HepG2 (cell line): Measurements from ENCODE around the gene ALDH18A1. TPM values are rescaled to one million over a fixed set of nuclear protein-coding genes. Genes with fewer than 3 reads are reported as not detected.
A peak's percentile ranks its signal among the peaks of the same experiment; 100 is the strongest.

ENCODE experiments used
- ATAC-seq: fragments of 200-7000 bp; cut with Tn5 transposase; 3 replicates; pipeline ENCODE4 v1.9.1; 2020; ENCODE audit warnings: mild to moderate bottlenecking, moderate library complexity
- BruUV-seq: library from RNA; stranded (reverse); fragments of 400-500 nt; replicated peaks from 2 replicates; lab custom pipeline; 2021; lab: Mats Ljungman, UMichigan
- CTCF ChIA-PET: fragments of 300-600 bp; formaldehyde crosslinking; extraction: SDS; loops from one replicate; lab custom pipeline; 2021; ENCODE audit warnings: low total read pairs, inconsistent platforms, low intra/inter-chr PET ratio; lab: Yijun Ruan, JAX
- POLR2A ChIA-PET: fragments of 350-600 bp; sonication (Branson Sonifier 250); formaldehyde crosslinking; loops from one replicate; lab custom pipeline; 2020; ENCODE audit warnings: antibody characterized with exemption, inconsistent platforms; lab: Yijun Ruan, JAX
- DNase-seq: peaks from one replicate; pipeline ENCODE4 v3.0.0-alpha.2; 2015; ENCODE audit warnings: low spot score
- FAIRE-seq: peaks from 3 replicates; lab custom pipeline; 2011; peaks lifted over from hg19 to GRCh38; lab: Jason Lieb, UNC
- H2AFZ ChIP-seq: one replicate; pipeline ENCODE4 v1.6.1; 2011; ENCODE audit warnings: low read length, inconsistent platforms
- H3K27ac ChIP-seq: fragments of 300-600 bp; 3 replicates; pipeline ENCODE4 v1.8.0; 2011; ENCODE audit warnings: mixed run types, mild to moderate bottlenecking, mixed read lengths, low read length, inconsistent platforms; ENCODE audit not compliant: insufficient read depth; ENCODE audit errors: extremely low read length
- H3K27me3 ChIP-seq, 2 experiments: fragments of 200-600 bp in 1 of 2; 2 replicates in 1 of 2; 3 replicates in 1 of 2; pipeline versions ENCODE4 v1.6.0 to v1.8.0; 2011; ENCODE audit warnings: low read length in 2 of 2, mild to moderate bottlenecking in 2 of 2, moderate library complexity in 2 of 2, inconsistent platforms in 1 of 2; ENCODE audit not compliant: insufficient read depth in 2 of 2, control insufficient read depth in 1 of 2
- H3K36me3 ChIP-seq, 2 experiments: fragments of 200-600 bp in 1 of 2; replicated peaks in 1 of 2; 2 replicates in 1 of 2; 3 replicates in 1 of 2; pipeline versions ENCODE4 v1.5.1 to v1.8.0; 2011; ENCODE audit warnings: low read length in 2 of 2, inconsistent platforms in 1 of 2; ENCODE audit not compliant: insufficient read depth in 2 of 2, control insufficient read depth in 1 of 2
- H3K4me1 ChIP-seq: 2 replicates; pipeline ENCODE4 v1.5.1; 2012; ENCODE audit warnings: low read length, inconsistent platforms; ENCODE audit not compliant: insufficient read depth
- H3K4me2 ChIP-seq: 2 replicates; pipeline ENCODE4 v1.6.0; 2011; ENCODE audit warnings: low read depth, low read length, inconsistent platforms
- H3K4me3 ChIP-seq, 3 experiments: fragments of 200-600 bp in 1 of 3; sonication (generic), shearing (Covaris generic) in 1 of 3; replicated peaks in 1 of 3; 2 replicates each; pipeline ENCODE4 v1.5.1; 2011 to 2016; ENCODE audit warnings: low read length in 3 of 3, inconsistent platforms in 2 of 3, low read depth in 2 of 3, mild to moderate bottlenecking in 2 of 3, control low read depth in 1 of 3, mixed read lengths in 1 of 3; ENCODE audit not compliant: insufficient read depth in 1 of 3
- H3K79me2 ChIP-seq: one replicate; pipeline ENCODE4 v1.6.1; 2011; ENCODE audit warnings: low read length, inconsistent platforms; ENCODE audit not compliant: insufficient read depth
- H3K9ac ChIP-seq: 2 replicates; pipeline ENCODE4 v1.6.0; 2011; ENCODE audit warnings: mild to moderate bottlenecking, low read depth, low read length, inconsistent platforms; ENCODE audit not compliant: insufficient read depth
- H3K9me3 ChIP-seq: 2 replicates; pipeline ENCODE4 v1.5.1; 2012; ENCODE audit warnings: mild to moderate bottlenecking, low read length
- H4K20me1 ChIP-seq: 2 replicates; pipeline ENCODE4 v1.6.0; 2011; ENCODE audit warnings: inconsistent platforms, mild to moderate bottlenecking, low read length, moderate library complexity; ENCODE audit not compliant: insufficient read depth
- KDM5A ChIP-seq: fragments of 200-600 bp; sonication (generic); IDR thresholded peaks from 2 replicates; pipeline ENCODE4 v1.7.0; 2018; ENCODE audit warnings: antibody characterized with exemption, mild to moderate bottlenecking, low read length, borderline replicate concordance
- ZNF343 ChIP-seq: sonication (generic); formaldehyde crosslinking; IDR thresholded peaks from 2 replicates; pipeline ENCODE4 v1.4.0; 2020; ENCODE audit warnings: mild to moderate bottlenecking, missing genetic modification reagents
- WGBS: methylation state at CpG from one replicate; pipeline ENCODE4 v1.1.6; 2017; ENCODE audit warnings: low lambda C conversion rate; 5-methylcytosine and 5-hydroxymethylcytosine counted together
- in situ Hi-C: cut with HindIII; loops from 2 replicates; pipeline ENCODE4 v1.10.0; 2017; ENCODE audit warnings: low pct_unique_long_range_greater_than_20kb; ENCODE audit not compliant: extremely low pct_ligation_motif_present
- intact Hi-C: fragments of 100-400 bp; cut with micrococcal nuclease; formaldehyde crosslinking; loops from one replicate; pipeline ENCODE4 v1.10.0; 2022; ENCODE audit not compliant: unreplicated experiment
- polyA plus RNA-seq, 8 experiments: library from polyadenylated mRNA; depleted of rRNA in 3 of 8; stranded (reverse) in 7 of 8; unstranded in 1 of 8; fragments of >200 nt; fragmentation: Illumina TruSeq in 4 of 8; extraction: Trizol in 4 of 8; gene quantifications; 2 replicates each; pipeline versions ENCODE4 v1.2.1 to v1.2.3, GENCODE V29; 2011 to 2016; ENCODE audit warnings: low read depth in 4 of 8, missing spikeins in 1 of 8, mixed read lengths in 1 of 8; ENCODE audit not compliant: insufficient read depth in 1 of 8
- total RNA-seq, 5 experiments: library from RNA; depleted of rRNA; stranded (reverse); fragments of >200 nt; fragmentation: Illumina TruSeq; extraction: Trizol; gene quantifications; 2 replicates each; pipeline ENCODE4 v1.2.3, GENCODE V29; 2016; ENCODE audit warnings: low read depth in 1 of 5
- TF ChIP-seq, protein P1 (sequence below): sonication (generic); formaldehyde crosslinking; conservative IDR thresholded peaks from 2 replicates; pipeline ENCODE4 v1.4.0; 2020; ENCODE audit warnings: missing genetic modification reagents
- TF ChIP-seq, protein P2 (sequence below): sonication (generic); formaldehyde crosslinking; IDR thresholded peaks from 2 replicates; pipeline ENCODE4 v1.4.0; 2020; ENCODE audit warnings: missing genetic modification reagents, borderline replicate concordance

ALDH18A1 gene
- total and polyA plus RNA-seq, 2 of the 13 experiments (the other 11 are each of a cell fraction or from before 2014, with no cell fraction given): 180 to 263 TPM

- TF ChIP-seq, protein P1, sequence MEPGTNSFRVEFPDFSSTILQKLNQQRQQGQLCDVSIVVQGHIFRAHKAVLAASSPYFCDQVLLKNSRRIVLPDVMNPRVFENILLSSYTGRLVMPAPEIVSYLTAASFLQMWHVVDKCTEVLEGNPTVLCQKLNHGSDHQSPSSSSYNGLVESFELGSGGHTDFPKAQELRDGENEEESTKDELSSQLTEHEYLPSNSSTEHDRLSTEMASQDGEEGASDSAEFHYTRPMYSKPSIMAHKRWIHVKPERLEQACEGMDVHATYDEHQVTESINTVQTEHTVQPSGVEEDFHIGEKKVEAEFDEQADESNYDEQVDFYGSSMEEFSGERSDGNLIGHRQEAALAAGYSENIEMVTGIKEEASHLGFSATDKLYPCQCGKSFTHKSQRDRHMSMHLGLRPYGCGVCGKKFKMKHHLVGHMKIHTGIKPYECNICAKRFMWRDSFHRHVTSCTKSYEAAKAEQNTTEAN (CRISPR knock-in tag): no peak
- no peak for TF ChIP-seq KDM5A
These were observed 8.0 kb upstream of the ALDH18A1 start (continued) for GRCh38 chr10:95664543-95664942.

DNA sequence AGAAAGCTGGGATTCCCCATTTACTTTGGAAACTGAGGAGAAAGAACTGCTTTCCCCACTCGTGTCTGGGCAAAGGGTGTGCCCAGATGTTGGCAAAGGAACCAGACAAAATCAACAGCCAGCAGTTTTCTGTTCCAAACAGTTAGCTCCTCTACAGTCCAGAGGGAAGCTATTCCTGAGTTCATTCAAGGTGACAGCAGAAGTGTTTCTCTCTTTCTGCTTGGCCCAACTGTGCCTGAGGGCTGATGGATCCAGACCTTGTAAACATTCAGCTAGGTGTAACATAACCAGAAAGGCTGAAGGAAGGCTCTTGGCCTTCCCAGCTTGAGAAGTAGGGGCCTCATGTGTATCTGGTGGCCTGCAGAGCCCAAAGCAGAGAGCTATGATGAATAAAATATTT, 7.0 kb upstream of the ALDH18A1 start:
- TF ChIP-seq, protein P2, sequence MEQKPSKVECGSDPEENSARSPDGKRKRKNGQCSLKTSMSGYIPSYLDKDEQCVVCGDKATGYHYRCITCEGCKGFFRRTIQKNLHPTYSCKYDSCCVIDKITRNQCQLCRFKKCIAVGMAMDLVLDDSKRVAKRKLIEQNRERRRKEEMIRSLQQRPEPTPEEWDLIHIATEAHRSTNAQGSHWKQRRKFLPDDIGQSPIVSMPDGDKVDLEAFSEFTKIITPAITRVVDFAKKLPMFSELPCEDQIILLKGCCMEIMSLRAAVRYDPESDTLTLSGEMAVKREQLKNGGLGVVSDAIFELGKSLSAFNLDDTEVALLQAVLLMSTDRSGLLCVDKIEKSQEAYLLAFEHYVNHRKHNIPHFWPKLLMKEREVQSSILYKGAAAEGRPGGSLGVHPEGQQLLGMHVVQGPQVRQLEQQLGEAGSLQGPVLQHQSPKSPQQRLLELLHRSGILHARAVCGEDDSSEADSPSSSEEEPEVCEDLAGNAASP (CRISPR knock-in tag): 0 out of 2 replicates have a peak, but pooled peaks have one; percentile 30
- no peak for TF ChIP-seq ZNF343
- DNase-seq (no peak), FAIRE-seq (no peak), ATAC-seq (no peak)
- WGBS: 86% methylated on average over 1 of the region's 1 CpG
- Histone ChIP-seq H2AFZ (no peak overlapping the region), H3K4me1 (peaks cover 25% of the 10 kb centered on the region), H3K9me3 (no peaks in the 10 kb centered on the region), H3K27me3 (no peaks in the 10 kb centered on the region), H3K36me3 (peaks cover 1 to 13% of the 10 kb centered on the region in 2 experiments; a peak in 3 of 5 replicates), H3K9ac (no peak overlapping the region), H4K20me1 (no peaks in the 10 kb centered on the region), H3K4me2 (no peak overlapping the region), H3K4me3 (no peak overlapping the region), H3K27ac (no peak overlapping the region), H3K79me2 (no peaks in the 10 kb centered on the region)
- ChIA-PET POLR2A (no interaction called here), CTCF (no interaction called here)
- BruUV-seq: no TSS peak
- in situ Hi-C loops (no loop called here), intact Hi-C loops (no loop called here)
